DOHH2 (cell line): Measurements from ENCODE around the gene CD244.
A peak's percentile ranks its signal among the peaks of the same experiment; 100 is the strongest.

Source experiments
- EZH2phosphoT487 ChIP-seq: fragments of 200-600 bp; sonication (generic); IDR thresholded peaks from 2 replicates; pipeline ENCODE4 v1.6.1; 2017; ENCODE audit warnings: borderline replicate concordance, mild to moderate bottlenecking, antibody characterized with exemption, low read length, moderate library complexity, mixed read lengths
- TF ChIP-seq, protein P1 (sequence below): fragments of 200-600 bp; sonication (generic); IDR thresholded peaks from one replicate; pipeline ENCODE4 v1.5.1; 2014; ENCODE audit warnings: antibody characterized with exemption, mild to moderate bottlenecking, low read depth, low read length; ENCODE audit not compliant: poor library complexity, severe bottlenecking

GRCh38 chr1:160830321-160831153 is 32.1 kb downstream of the CD244 start:
- TF ChIP-seq, protein P1, sequence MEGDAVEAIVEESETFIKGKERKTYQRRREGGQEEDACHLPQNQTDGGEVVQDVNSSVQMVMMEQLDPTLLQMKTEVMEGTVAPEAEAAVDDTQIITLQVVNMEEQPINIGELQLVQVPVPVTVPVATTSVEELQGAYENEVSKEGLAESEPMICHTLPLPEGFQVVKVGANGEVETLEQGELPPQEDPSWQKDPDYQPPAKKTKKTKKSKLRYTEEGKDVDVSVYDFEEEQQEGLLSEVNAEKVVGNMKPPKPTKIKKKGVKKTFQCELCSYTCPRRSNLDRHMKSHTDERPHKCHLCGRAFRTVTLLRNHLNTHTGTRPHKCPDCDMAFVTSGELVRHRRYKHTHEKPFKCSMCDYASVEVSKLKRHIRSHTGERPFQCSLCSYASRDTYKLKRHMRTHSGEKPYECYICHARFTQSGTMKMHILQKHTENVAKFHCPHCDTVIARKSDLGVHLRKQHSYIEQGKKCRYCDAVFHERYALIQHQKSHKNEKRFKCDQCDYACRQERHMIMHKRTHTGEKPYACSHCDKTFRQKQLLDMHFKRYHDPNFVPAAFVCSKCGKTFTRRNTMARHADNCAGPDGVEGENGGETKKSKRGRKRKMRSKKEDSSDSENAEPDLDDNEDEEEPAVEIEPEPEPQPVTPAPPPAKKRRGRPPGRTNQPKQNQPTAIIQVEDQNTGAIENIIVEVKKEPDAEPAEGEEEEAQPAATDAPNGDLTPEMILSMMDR, result peak; percentile 79
- no peak for TF ChIP-seq EZH2phosphoT487
